Caco-2 (cell line): ENCODE data around the gene ATP6V0C. TPM values are rescaled to one million over a fixed set of nuclear protein-coding genes. Genes with fewer than 3 reads are reported as not detected.

Experiments
- BruUV-seq: library from RNA; stranded (reverse); fragments of 400-500 nt; replicated peaks from 2 replicates; lab custom pipeline; 2021; lab: Mats Ljungman, UMichigan
- CTCF ChIA-PET: fragments of 300-600 bp; sonication (Branson Sonifier 250); formaldehyde crosslinking; loops from one replicate; lab custom pipeline; 2022; ENCODE audit warnings: antibody characterized with exemption; lab: Charles Lee
- POLR2A ChIA-PET: fragments of 300-600 bp; sonication (Branson Sonifier 250); formaldehyde crosslinking; loops from one replicate; lab custom pipeline; 2022; ENCODE audit warnings: antibody characterized with exemption; lab: Charles Lee
- DNase-seq, 2 experiments: peaks; one replicate each; pipeline versions ENCODE4 v3.0.0 to v3.0.0-alpha.2; 2020 to 2022
- H3K27me3 ChIP-seq: replicated peaks from 2 replicates; pipeline ENCODE4 v1.6.0; 2011; ENCODE audit warnings: low read length; ENCODE audit not compliant: control insufficient read depth, insufficient read depth
- H3K36me3 ChIP-seq: 2 replicates; pipeline ENCODE4 v1.5.1; 2011; ENCODE audit warnings: low read length; ENCODE audit not compliant: control insufficient read depth, insufficient read depth
- H3K4me1 ChIP-seq: fragments of 250-450 bp; sonication (Bioruptor Pico); 2 replicates; pipeline ENCODE4 v1.5.1; 2020; ENCODE audit warnings: mild to moderate bottlenecking
- H3K4me3 ChIP-seq: 2 replicates; pipeline ENCODE4 v1.5.1; 2011; ENCODE audit warnings: low read depth, mild to moderate bottlenecking, control low read depth, low read length
- H3K9me3 ChIP-seq: fragments of 250-450 bp; sonication (Bioruptor Pico); 2 replicates; pipeline ENCODE4 v1.5.1; 2020; ENCODE audit warnings: mild to moderate bottlenecking, moderate library complexity
- H3K27ac Mint-ChIP-seq: one replicate; pipeline ENCODE4 v1.8.0; 2022; ENCODE audit warnings: mixed read lengths; ENCODE audit not compliant: unreplicated experiment
- H3K27me3 Mint-ChIP-seq: one replicate; pipeline ENCODE4 v1.8.0; 2022; ENCODE audit warnings: mixed read lengths; ENCODE audit not compliant: insufficient read depth, unreplicated experiment
- H3K36me3 Mint-ChIP-seq: one replicate; pipeline ENCODE4 v1.8.0; 2022; ENCODE audit warnings: mild to moderate bottlenecking, mixed read lengths; ENCODE audit not compliant: insufficient read depth, unreplicated experiment
- H3K4me1 Mint-ChIP-seq: one replicate; pipeline ENCODE4 v1.8.0; 2022; ENCODE audit warnings: low read depth, mixed read lengths; ENCODE audit not compliant: unreplicated experiment
- H3K4me3 Mint-ChIP-seq: one replicate; pipeline ENCODE4 v1.8.0; 2022; ENCODE audit warnings: mild to moderate bottlenecking, moderate library complexity, mixed read lengths; ENCODE audit not compliant: unreplicated experiment
- H3K9me3 Mint-ChIP-seq: one replicate; pipeline ENCODE4 v1.8.0; 2022; ENCODE audit warnings: mixed read lengths; ENCODE audit not compliant: unreplicated experiment
- intact Hi-C: fragments of 100-400 bp; cut with micrococcal nuclease; formaldehyde crosslinking; loops from one replicate; pipeline ENCODE4 v1.10.0; 2022; ENCODE audit not compliant: unreplicated experiment
- total RNA-seq: library from RNA; stranded (reverse); gene quantifications from 2 replicates; pipeline ENCODE4 v1.2.3, GENCODE V29; 2022
- TF ChIP-seq, protein P1 (sequence below), 2 experiments: fragments of 200-600 bp in 1 of 2; IDR thresholded peaks; 1 replicate in 1 of 2; 2 replicates in 1 of 2; pipeline versions ENCODE4 v1.5.1 to v1.8.0; 2011 to 2022; ENCODE audit warnings: antibody characterized with exemption in 1 of 2, control low read depth in 1 of 2, inconsistent platforms in 1 of 2, low read depth in 1 of 2, low read length in 1 of 2, mild to moderate bottlenecking in 1 of 2, moderate library complexity in 1 of 2; ENCODE audit not compliant: insufficient read depth in 1 of 2, severe bottlenecking in 1 of 2, unreplicated experiment in 1 of 2

The ATP6V0C gene
- total RNA-seq, 1 experiment from 2014 or later: 200 TPM

DNA sequence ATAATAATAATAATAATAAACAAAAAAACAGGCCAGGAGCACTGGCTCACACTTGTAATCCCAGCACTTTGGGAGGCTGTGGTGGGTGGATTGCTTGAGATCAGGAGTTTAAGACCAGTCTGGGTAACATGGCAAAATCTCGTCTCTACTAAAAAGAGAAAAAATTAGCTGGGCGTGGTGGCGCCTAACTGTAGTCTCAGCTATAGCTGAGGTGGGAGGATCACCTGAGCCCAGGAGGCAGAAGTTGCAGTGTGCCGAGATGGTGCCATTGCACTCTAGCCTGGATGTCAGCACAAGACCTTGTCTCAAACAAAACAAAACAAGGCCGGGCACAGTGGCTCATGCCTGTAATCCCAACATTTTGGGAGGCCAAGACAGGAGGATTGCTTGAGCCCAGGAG is 18.7 kb upstream of the ATP6V0C start:
- Mint-ChIP-seq H3K27ac (no peak overlapping the region), H3K27me3 (no peaks in the 10 kb centered on the region), H3K4me1 (peaks cover 6% of the 10 kb centered on the region), H3K9me3 (no peaks in the 10 kb centered on the region), H3K36me3 (peaks cover 5% of the 10 kb centered on the region), H3K4me3 (no peak overlapping the region)
- DNase-seq: no peak
- Histone ChIP-seq H3K36me3 (no peaks in the 10 kb centered on the region), H3K4me3 (no peak overlapping the region), H3K27me3 (no peaks in the 10 kb centered on the region), H3K9me3 (no peaks in the 10 kb centered on the region), H3K4me1 (no peaks in the 10 kb centered on the region)
- ChIA-PET POLR2A (no interaction called here), CTCF (no interaction called here)
- no TSS peak for BruUV-seq
- TF ChIP-seq, protein P1, sequence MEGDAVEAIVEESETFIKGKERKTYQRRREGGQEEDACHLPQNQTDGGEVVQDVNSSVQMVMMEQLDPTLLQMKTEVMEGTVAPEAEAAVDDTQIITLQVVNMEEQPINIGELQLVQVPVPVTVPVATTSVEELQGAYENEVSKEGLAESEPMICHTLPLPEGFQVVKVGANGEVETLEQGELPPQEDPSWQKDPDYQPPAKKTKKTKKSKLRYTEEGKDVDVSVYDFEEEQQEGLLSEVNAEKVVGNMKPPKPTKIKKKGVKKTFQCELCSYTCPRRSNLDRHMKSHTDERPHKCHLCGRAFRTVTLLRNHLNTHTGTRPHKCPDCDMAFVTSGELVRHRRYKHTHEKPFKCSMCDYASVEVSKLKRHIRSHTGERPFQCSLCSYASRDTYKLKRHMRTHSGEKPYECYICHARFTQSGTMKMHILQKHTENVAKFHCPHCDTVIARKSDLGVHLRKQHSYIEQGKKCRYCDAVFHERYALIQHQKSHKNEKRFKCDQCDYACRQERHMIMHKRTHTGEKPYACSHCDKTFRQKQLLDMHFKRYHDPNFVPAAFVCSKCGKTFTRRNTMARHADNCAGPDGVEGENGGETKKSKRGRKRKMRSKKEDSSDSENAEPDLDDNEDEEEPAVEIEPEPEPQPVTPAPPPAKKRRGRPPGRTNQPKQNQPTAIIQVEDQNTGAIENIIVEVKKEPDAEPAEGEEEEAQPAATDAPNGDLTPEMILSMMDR (IDR thresholded peaks at IDR 0.05; ENCODE audit: insufficient read depth in 1 of 2, low read depth in 1 of 2, low read length in 1 of 2, severe bottlenecking in 1 of 2, unreplicated experiment in 1 of 2): no peak
- intact Hi-C loops: no loop called here

- Mint-ChIP-seq H3K4me1 (peaks cover 6% of the 10 kb centered on the region), H3K4me3 (no peak overlapping the region), H3K27ac (no peak overlapping the region), H3K27me3 (no peaks in the 10 kb centered on the region), H3K9me3 (no peaks in the 10 kb centered on the region), H3K36me3 (peaks cover 10% of the 10 kb centered on the region)
- intact Hi-C loops: no loop called here
- no TSS peak for BruUV-seq
- no peak for DNase-seq
- H3K4me1 ChIP-seq: no peaks in the 10 kb centered on the region
- ChIA-PET CTCF (interaction anchor here (0.6 kb wide), 1 partner anchor 16 kb away, joined by 3 read pairs; no protein-coding TSS in a partner anchor), POLR2A (no interaction called here)
- TF ChIP-seq, protein P1 (IDR thresholded peaks at IDR 0.05; ENCODE audit: insufficient read depth in 1 of 2, low read depth in 1 of 2, low read length in 1 of 2, severe bottlenecking in 1 of 2, unreplicated experiment in 1 of 2): no peak
- H3K27me3 ChIP-seq: no peaks in the 10 kb centered on the region
- no peak overlapping the region for H3K4me3 ChIP-seq
- H3K36me3 ChIP-seq: no peaks in the 10 kb centered on the region
- no peaks in the 10 kb centered on the region for H3K9me3 ChIP-seq
These were observed 17.3 kb upstream of the ATP6V0C start for GRCh38 chr16:2496223-2497115.

DNA sequence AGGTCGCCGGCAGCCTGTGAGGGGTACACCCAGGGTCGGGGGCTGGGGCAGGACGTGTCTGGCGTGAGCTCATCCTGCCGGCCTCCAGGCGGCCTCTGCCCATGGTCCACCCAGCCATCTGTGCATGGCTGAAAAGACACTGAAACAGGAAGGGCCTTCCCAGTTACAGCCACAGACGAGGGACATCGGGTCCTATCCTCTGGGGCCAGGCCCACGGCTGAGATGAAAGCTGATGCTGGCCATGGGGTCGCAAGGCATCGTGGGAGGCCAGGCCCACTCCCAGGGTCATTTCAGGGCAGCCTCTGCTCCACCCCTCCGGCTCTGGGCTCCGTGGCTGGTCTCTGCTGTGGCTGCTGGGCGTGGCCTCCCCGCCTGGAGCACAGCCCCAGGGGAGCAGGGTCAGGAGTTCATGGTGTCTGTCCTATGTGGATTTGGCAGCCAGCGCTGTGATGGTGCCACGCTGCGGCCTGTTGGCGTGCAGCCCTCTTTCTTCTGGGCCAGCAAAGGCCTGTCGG is 16.6 kb upstream of the ATP6V0C start:
- Histone ChIP-seq H3K4me3 (no peak overlapping the region), H3K27me3 (no peaks in the 10 kb centered on the region), H3K9me3 (no peaks in the 10 kb centered on the region), H3K36me3 (no peaks in the 10 kb centered on the region), H3K4me1 (no peaks in the 10 kb centered on the region)
- Mint-ChIP-seq H3K36me3 (peaks cover 10% of the 10 kb centered on the region), H3K27me3 (no peaks in the 10 kb centered on the region), H3K4me3 (no peak overlapping the region), H3K4me1 (peaks cover 6% of the 10 kb centered on the region), H3K9me3 (no peaks in the 10 kb centered on the region), H3K27ac (no peak overlapping the region)
- no TSS peak for BruUV-seq
- intact Hi-C loops: no loop called here
- CTCF ChIA-PET: interaction anchor here (0.6 kb wide), 1 partner anchor 15 kb away, joined by 3 read pairs; no protein-coding TSS in a partner anchor
- no peak for DNase-seq
- TF ChIP-seq, protein P1 (IDR thresholded peaks at IDR 0.05; ENCODE audit: insufficient read depth in 1 of 2, low read depth in 1 of 2, low read length in 1 of 2, severe bottlenecking in 1 of 2, unreplicated experiment in 1 of 2): no peak
- POLR2A ChIA-PET: no interaction called here
